Measurements from ENCODE around the gene GAB3. TPM values are rescaled to one million over a fixed set of nuclear protein-coding genes. Genes with fewer than 3 reads are reported as not detected.

Gene GAB3
- total and polyA plus RNA-seq, 9 of the 15 experiments (the other 6 are each of a cell fraction or from before 2014, with no cell fraction given) = 16.1 to 31.4 (median 20.2) TPM

DNA sequence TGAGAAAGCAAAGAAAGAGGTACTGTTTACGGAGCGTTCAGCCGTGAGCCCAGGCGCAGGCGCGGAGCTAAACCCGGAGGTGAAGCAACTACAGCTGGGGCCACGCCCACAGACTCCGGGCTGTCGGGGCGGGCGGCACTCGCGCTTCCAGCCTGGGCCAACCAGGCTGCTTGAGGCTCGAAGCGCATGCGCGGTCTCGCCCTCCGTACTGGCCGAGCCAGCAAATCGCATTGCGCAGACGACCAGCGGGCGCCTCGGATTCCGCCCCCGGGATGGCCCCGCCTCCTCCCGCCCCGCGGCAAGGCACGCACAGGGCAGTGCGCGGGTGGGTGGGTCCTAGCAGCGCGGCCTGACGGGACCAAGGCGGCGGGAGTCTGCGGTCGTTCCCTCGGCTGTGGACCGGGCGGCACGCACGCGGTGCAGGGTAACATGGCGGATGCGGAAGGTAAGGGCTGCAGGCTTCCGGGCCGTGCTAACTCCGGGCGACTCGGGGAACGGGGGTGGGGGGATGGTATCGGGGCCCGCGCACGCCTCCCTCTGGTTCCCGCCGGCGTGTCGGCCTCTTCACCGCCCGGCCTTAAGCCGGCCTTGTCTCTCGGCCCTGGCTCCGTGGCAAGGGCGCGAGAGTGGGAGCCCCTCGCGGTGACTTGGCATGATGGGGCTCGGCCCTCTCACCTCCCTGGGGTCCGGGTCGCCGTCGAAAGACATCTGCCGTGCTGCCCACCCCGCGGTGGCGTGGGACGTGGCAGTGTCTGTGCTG is 11.8 kb upstream of the GAB3 start, which contains the start of gene DKC1 (continued):
- TF ChIP-seq, protein P1, sequence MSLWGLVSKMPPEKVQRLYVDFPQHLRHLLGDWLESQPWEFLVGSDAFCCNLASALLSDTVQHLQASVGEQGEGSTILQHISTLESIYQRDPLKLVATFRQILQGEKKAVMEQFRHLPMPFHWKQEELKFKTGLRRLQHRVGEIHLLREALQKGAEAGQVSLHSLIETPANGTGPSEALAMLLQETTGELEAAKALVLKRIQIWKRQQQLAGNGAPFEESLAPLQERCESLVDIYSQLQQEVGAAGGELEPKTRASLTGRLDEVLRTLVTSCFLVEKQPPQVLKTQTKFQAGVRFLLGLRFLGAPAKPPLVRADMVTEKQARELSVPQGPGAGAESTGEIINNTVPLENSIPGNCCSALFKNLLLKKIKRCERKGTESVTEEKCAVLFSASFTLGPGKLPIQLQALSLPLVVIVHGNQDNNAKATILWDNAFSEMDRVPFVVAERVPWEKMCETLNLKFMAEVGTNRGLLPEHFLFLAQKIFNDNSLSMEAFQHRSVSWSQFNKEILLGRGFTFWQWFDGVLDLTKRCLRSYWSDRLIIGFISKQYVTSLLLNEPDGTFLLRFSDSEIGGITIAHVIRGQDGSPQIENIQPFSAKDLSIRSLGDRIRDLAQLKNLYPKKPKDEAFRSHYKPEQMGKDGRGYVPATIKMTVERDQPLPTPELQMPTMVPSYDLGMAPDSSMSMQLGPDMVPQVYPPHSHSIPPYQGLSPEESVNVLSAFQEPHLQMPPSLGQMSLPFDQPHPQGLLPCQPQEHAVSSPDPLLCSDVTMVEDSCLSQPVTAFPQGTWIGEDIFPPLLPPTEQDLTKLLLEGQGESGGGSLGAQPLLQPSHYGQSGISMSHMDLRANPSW (CRISPR knock-in tag; IDR thresholded peaks at IDR 0.05) = no peak
- peak; percentile 45; the same call in 1 of the 2 replicates for TF ChIP-seq ESRRA (IDR thresholded peaks at IDR 0.05; ENCODE audit: borderline replicate concordance, low read depth)
- TF ChIP-seq ELF4 (CRISPR knock-in tag; IDR thresholded peaks at IDR 0.05) = no peak
- TF ChIP-seq ZNF124 (CRISPR knock-in tag; IDR thresholded peaks at IDR 0.05) = no peak
- TF ChIP-seq SMAD4 (CRISPR knock-in tag; conservative IDR thresholded peaks at IDR 0.05) = no peak
- TF ChIP-seq PTBP1 (IDR thresholded peaks at IDR 0.05; ENCODE audit: low read depth, low read length) = no peak
- no peak for TF ChIP-seq MITF (IDR thresholded peaks at IDR 0.05)
- no peak for TF ChIP-seq ZNF217 (CRISPR knock-in tag; IDR thresholded peaks at IDR 0.05)
- no peak for TF ChIP-seq ZNF146 (CRISPR knock-in tag; IDR thresholded peaks at IDR 0.05; ENCODE audit: unreplicated experiment)
- TF ChIP-seq, protein P2, sequence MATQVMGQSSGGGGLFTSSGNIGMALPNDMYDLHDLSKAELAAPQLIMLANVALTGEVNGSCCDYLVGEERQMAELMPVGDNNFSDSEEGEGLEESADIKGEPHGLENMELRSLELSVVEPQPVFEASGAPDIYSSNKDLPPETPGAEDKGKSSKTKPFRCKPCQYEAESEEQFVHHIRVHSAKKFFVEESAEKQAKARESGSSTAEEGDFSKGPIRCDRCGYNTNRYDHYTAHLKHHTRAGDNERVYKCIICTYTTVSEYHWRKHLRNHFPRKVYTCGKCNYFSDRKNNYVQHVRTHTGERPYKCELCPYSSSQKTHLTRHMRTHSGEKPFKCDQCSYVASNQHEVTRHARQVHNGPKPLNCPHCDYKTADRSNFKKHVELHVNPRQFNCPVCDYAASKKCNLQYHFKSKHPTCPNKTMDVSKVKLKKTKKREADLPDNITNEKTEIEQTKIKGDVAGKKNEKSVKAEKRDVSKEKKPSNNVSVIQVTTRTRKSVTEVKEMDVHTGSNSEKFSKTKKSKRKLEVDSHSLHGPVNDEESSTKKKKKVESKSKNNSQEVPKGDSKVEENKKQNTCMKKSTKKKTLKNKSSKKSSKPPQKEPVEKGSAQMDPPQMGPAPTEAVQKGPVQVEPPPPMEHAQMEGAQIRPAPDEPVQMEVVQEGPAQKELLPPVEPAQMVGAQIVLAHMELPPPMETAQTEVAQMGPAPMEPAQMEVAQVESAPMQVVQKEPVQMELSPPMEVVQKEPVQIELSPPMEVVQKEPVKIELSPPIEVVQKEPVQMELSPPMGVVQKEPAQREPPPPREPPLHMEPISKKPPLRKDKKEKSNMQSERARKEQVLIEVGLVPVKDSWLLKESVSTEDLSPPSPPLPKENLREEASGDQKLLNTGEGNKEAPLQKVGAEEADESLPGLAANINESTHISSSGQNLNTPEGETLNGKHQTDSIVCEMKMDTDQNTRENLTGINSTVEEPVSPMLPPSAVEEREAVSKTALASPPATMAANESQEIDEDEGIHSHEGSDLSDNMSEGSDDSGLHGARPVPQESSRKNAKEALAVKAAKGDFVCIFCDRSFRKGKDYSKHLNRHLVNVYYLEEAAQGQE (IDR thresholded peaks at IDR 0.05; ENCODE audit: borderline replicate concordance) = no peak
- TF ChIP-seq, protein P2 (CRISPR knock-in tag; IDR thresholded peaks at IDR 0.05; ENCODE audit: low read depth) = no peak
- TF ChIP-seq RFX1 (IDR thresholded peaks at IDR 0.05) = no peak
- TF ChIP-seq ZNF583 (CRISPR knock-in tag; IDR thresholded peaks at IDR 0.05) = no peak
- TF ChIP-seq NCOA1 (IDR thresholded peaks at IDR 0.05; ENCODE audit: low read depth) = peak; percentile 53; the same call in 1 of the 2 replicates
- no peak for TF ChIP-seq ZNF76 (CRISPR knock-in tag; IDR thresholded peaks at IDR 0.05; ENCODE audit: borderline replicate concordance)

Measured in K562 (cell line).